ENCODE results near the gene GPR135.

The GPR135 gene, protein sequence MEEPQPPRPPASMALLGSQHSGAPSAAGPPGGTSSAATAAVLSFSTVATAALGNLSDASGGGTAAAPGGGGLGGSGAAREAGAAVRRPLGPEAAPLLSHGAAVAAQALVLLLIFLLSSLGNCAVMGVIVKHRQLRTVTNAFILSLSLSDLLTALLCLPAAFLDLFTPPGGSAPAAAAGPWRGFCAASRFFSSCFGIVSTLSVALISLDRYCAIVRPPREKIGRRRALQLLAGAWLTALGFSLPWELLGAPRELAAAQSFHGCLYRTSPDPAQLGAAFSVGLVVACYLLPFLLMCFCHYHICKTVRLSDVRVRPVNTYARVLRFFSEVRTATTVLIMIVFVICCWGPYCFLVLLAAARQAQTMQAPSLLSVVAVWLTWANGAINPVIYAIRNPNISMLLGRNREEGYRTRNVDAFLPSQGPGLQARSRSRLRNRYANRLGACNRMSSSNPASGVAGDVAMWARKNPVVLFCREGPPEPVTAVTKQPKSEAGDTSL

DNA sequence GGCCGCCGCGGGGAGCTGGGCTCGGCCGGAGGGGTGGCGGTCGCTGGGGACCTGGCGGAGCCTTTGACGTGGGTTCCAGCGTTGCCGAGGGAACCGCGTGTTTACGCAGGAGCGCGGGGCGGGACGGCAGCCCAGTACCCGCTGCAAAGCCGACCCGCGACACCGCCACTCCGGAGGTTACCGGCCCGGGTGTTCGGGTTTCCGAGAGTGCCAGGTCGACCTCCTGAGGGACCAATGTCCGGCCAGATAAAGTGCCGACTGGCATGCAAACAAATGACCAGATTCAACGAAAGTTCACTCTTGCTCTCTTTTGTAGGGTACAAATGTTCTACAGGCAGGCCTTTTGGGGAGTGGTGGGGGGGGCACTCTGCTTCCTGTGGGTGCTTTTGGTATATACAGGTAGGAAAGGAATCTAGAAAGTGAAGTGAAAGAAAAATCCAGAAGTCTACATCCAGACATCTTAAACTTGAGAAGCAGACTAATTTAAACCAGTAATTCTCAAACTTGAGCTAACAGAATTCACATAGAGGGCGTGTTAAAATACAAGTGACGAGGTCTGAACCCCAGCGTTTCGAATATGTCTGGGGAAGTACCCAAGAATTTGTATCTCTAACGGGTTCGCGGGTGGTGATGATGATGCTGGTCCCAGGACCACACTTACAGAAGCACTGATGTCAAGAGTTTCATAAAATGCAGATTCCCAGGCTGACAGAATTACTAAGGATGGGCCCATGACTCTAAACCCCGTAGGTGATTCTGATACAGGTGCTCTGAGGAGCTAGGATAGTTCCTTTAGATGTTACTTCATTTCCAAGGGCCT is at the start of gene GPR135:
Gene GPR135 (minus strand): TSS at position 65 of the 820 bp plus-strand sequence. CDS start 154 bp downstream, outside the sequence.
- peak; percentile 27 for DNase-seq

DNA sequence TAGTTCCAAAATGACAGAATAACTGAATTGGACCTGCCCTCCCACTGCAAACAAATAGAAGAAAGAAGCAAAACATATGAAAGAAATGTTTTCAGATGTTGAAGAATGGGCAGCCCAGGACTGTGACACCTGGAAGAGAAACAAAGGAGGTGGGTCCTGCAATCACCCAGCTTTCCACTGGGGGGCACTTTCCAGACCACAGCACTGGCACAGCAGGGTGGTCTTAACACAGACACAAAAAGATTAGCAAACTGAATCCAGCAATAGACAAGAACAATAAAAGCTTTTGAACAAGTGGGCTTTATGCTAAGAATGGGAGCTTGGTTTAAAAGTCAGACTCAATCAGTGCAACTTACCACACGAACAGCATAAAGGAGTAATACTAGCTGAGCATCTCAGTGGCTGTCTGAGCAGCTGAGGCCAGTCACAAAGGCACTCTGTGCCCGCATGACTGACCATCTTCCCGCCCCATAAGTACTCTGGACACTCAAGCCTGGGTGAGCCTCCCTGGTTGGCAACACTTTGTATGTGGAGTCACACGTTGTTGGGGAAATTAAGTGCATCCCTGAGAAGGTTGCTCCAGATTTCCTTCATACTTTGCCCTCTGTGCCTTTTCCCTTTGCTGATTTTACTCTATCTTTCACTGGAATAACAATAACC is 46.9 kb upstream of the GPR135 start:
- no peak for DNase-seq

- DNase-seq, result no peak
Measured at GRCh38 chr14:59510966-59511365, 45.8 kb upstream of the GPR135 start.

- no peak for DNase-seq
Measured at GRCh38 chr14:59510001-59510400, 44.8 kb upstream of the GPR135 start.

DNA sequence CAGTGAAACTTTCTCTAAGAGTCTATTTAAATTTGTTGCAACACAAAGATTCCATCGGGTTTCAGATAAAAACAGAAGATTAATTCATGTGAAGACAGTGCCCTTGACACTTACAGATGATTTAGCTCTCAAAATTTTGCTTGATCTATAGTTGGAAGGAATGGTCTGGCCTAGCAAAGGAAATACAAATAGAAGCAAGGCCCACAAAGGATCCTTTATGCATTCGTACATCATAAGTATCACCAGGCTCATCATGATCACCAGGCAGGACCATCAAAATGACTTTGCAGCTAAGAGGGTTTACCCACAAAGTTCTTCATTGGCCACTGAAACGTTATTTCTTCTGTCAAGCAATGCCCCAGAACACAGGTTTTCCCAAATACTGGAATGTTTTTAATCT is 43.9 kb upstream of the GPR135 start:
- no peak for DNase-seq

- DNase-seq, result no peak
Measured at GRCh38 chr14:59507752-59508103, 42.5 kb upstream of the GPR135 start.

- DNase-seq, result peak; percentile 47
Measured at GRCh38 chr14:59507063-59507751, 42.0 kb upstream of the GPR135 start.

- no peak for DNase-seq
Measured at GRCh38 chr14:59503256-59503655, 38.1 kb upstream of the GPR135 start.

DNA sequence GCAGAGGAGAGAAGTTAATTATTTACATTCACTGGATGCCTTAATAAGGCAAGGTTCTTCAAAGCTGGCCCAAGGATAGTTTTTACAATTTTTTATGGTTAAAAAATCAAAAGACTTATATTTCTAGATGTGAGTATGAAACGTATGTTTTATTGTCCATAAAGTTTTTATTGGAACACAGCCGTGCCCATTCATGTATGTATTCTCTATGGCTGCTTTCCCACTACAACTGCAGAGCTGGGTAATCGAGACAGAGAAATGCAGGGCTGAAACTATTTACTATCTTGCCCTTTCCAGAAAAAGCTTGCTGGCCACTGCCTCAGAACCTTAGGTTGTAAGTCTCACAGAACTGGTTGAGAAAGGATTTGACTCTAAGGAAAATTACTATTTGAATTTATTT is 35.6 kb upstream of the GPR135 start:
- no peak for DNase-seq

DNA sequence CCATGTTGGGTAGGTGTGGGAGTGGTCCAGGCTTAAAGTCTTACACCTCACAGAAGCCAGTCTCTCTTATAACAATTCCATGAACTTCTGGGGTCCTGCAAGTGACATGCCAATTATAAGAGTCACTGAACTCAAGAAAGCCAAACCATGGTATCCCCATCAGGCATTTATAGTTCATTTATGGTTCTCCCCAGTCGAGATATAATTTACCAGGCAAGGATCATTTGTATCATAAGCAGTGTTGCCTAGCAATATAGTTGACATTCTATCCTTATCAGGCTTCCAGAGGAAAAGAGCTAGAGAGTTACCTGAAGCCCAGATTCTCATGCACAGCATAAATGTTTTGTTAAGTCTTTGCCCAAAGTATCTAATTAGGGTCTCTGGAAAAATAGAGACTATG is 27.2 kb upstream of the GPR135 start:
- no peak for DNase-seq

DNA sequence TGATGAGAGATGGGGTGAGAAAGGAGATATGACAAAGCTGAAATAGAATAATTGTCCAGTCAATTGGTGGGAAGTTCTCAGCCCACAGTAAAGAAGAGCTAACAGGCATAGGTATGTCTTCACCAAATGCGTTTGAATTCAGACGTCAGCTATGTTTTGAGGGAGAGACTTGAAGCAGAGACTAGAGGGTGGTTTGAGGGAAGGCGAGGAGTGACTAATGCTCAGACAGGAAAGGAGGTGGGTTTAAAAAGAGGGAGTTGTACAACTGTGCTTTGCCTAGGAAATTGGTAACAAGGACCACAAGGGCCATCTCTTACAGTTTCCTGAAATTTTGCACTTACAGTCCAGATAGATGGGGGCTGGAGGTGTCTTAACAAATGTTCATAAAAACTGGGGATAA is 25.6 kb upstream of the GPR135 start:
- DNase-seq, result no peak

DNA sequence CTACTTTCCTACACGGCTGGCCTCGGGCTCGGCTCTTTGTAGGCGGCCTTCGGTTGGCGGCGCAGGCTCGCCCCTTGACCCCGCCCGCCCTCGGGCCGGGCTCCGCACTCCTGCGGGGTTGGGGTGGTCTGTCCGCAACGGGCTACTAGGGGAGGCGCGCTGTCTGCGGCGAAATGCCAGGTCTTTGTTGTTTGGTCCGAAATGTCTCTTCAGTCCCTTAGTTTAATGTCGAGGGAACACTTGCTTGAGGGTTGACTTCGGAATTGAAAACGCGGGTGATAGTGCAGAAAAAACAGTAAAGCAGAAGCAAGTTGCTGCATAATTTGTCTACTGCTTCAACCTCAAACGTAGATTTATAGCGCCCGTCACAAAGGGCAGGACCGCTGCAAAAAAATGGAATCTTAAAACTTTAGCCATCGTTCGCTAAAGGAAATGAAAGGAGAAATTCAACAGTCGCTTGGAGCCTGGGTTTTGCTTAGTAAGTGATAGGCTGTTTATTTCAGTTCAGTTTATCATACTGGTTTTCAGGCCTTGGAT is 19.5 kb upstream of the GPR135 start:
- DNase-seq, result no peak

GRCh38 chr14:59483819-59484638 is 18.8 kb upstream of the GPR135 start, which contains the start of the genes JKAMP and L3HYPDH:
Gene JKAMP, plus strand, starts transcription at chr14:59484517. Its CDS starts 73 bp downstream, at chr14:59484590.
Gene L3HYPDH, minus strand, starts transcription at chr14:59484408. Its CDS starts 92 bp downstream, at chr14:59484316.
- DNase-seq, result peak; percentile 95

- no peak for DNase-seq
Measured at GRCh38 chr14:59483363-59483762, 18.2 kb upstream of the GPR135 start.

GRCh38 chr14:59482541-59483331 is 17.6 kb upstream of the GPR135 start:
- no peak for DNase-seq

- no peak for DNase-seq
Measured at GRCh38 chr14:59481871-59482540, 16.8 kb upstream of the GPR135 start.

- no peak for DNase-seq
Measured at GRCh38 chr14:59481407-59481806, 16.2 kb upstream of the GPR135 start.

DNA sequence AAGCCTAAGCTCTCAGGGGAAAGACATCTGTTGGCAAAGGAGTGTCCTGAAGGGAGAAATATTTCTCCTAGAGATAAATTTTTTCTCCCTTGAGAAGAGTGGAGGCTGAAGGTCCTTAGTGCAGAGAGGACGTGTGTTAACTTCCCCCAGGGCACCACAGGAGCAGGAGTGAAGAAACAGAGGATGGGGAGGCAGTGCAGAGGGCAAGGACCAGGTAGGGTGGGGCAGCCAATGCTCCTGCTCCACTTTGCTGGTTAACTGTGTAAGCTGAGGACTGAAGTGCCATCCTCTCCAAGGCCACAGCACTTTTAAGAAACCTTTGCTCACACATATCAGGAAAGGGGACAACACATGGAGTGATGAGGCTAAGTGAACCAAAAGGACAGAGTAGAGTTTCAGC is 15.0 kb upstream of the GPR135 start:
- DNase-seq, result no peak

GRCh38 chr14:59478540-59478939 is 13.4 kb upstream of the GPR135 start:
- no peak for DNase-seq

DNA sequence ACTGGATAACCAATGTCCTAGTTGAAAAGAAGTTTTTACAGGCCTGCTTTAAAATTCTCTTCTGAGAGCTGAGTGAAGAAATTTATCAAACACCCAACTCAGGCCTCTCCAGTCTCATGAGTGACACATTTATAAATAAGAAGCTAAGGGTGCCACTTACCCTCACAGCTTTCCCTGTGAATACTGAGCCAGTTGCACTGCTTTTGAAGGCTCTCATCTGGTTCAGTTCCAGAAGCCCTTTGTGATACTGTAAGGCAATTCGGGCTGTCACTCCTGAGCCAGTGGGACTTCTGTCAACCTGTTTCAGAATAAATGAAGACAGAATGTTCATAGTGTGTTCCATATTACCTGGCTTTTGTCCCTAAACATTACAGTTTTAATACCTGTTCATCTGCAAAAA is 10.5 kb upstream of the GPR135 start:
- no peak for DNase-seq
